ENCODE data around the gene HOXC5.

Gene HOXC5

DNA sequence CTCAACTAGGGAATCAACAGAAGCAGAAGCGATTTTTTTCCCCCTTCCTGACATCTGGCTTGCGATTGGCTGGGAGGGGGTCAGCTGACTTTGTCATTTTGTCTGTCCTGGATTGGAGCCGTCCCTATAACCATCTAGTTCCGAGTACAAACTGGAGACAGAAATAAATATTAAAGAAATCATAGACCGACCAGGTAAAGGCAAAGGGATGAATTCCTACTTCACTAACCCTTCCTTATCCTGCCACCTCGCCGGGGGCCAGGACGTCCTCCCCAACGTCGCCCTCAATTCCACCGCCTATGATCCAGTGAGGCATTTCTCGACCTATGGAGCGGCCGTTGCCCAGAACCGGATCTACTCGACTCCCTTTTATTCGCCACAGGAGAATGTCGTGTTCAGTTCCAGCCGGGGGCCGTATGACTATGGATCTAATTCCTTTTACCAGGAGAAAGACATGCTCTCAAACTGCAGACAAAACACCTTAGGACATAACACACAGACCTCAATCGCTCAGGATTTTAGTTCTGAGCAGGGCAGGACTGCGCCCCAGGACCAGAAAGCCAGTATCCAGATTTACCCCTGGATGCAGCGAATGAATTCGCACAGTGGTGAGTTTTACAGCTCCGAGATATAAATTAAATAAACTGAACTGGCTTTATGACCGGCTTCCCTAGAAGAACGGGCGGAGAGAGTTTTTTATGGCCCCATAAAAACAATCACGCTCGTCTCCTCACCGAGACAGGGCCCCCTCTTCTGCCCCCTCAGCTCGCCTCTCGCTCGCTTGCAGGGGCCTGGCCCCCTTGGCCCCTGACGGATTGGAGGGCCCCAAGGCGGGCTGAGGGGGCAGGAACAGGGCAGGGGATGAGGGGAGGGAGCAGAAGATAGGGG, 4.3 kb upstream of the HOXC5 start, which contains the start of gene HOXC6:
HOXC6 (plus strand) TSS at position 127 of the 888 bp plus-strand sequence; CDS start at position 209, 82 bp downstream.
- no peak for ATAC-seq
- H3K36me3 Mint-ChIP-seq (ENCODE audit: low read depth), result no peaks in the 10 kb centered on the region
- no peaks in the 10 kb centered on the region for H3K9me3 Mint-ChIP-seq
- peaks cover 87% of the 10 kb centered on the region for H3K27me3 Mint-ChIP-seq
- H3K27ac Mint-ChIP-seq, result no peak within 1 kb of the TSS
- no peak for DNase-seq
- peaks cover 19% of the 10 kb centered on the region for H3K4me1 Mint-ChIP-seq
- no peak within 1 kb of the TSS for H3K4me3 Mint-ChIP-seq

DNA sequence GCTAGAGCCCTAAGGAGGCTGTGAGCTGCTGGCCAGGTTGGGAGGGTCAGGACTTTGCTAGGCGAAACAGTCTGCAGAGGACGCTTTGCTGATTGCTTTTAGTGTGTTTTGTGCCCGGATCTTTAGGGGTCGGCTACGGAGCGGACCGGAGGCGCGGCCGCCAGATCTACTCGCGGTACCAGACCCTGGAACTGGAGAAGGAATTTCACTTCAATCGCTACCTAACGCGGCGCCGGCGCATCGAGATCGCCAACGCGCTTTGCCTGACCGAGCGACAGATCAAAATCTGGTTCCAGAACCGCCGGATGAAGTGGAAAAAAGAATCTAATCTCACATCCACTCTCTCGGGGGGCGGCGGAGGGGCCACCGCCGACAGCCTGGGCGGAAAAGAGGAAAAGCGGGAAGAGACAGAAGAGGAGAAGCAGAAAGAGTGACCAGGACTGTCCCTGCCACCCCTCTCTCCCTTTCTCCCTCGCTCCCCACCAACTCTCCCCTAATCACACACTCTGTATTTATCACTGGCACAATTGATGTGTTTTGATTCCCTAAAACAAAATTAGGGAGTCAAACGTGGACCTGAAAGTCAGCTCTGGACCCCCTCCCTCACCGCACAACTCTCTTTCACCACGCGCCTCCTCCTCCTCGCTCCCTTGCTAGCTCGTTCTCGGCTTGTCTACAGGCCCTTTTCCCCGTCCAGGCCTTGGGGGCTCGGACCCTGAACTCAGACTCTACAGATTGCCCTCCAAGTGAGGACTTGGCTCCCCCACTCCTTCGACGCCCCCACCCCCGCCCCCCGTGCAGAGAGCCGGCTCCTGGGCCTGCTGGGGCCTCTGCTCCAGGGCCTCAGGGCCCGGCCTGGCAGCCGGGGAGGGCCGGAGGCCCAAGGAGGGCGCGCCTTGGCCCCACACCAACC, 3.1 kb upstream of the HOXC5 start:
- no peak overlapping the region for H3K4me3 Mint-ChIP-seq
- H3K9me3 Mint-ChIP-seq, result no peaks in the 10 kb centered on the region
- no peaks in the 10 kb centered on the region for H3K36me3 Mint-ChIP-seq (ENCODE audit: low read depth)
- H3K4me1 Mint-ChIP-seq, result peaks cover 23% of the 10 kb centered on the region
- H3K27me3 Mint-ChIP-seq, result peaks cover 81% of the 10 kb centered on the region
- no peak overlapping the region for H3K27ac Mint-ChIP-seq
- ATAC-seq, result no peak
- no peak for DNase-seq

DNA sequence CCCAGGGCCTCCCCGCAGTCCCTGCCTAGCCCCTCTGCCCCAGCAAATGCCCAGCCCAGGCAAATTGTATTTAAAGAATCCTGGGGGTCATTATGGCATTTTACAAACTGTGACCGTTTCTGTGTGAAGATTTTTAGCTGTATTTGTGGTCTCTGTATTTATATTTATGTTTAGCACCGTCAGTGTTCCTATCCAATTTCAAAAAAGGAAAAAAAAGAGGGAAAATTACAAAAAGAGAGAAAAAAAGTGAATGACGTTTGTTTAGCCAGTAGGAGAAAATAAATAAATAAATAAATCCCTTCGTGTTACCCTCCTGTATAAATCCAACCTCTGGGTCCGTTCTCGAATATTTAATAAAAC, 2.4 kb upstream of the HOXC5 start:
- H3K27ac Mint-ChIP-seq, result no peak overlapping the region
- H3K4me1 Mint-ChIP-seq, result peaks cover 24% of the 10 kb centered on the region
- no peak for ATAC-seq
- DNase-seq, result no peak
- H3K36me3 Mint-ChIP-seq (ENCODE audit: low read depth), result no peaks in the 10 kb centered on the region
- H3K9me3 Mint-ChIP-seq, result no peaks in the 10 kb centered on the region
- H3K4me3 Mint-ChIP-seq, result no peak overlapping the region
- peaks cover 82% of the 10 kb centered on the region for H3K27me3 Mint-ChIP-seq

DNA sequence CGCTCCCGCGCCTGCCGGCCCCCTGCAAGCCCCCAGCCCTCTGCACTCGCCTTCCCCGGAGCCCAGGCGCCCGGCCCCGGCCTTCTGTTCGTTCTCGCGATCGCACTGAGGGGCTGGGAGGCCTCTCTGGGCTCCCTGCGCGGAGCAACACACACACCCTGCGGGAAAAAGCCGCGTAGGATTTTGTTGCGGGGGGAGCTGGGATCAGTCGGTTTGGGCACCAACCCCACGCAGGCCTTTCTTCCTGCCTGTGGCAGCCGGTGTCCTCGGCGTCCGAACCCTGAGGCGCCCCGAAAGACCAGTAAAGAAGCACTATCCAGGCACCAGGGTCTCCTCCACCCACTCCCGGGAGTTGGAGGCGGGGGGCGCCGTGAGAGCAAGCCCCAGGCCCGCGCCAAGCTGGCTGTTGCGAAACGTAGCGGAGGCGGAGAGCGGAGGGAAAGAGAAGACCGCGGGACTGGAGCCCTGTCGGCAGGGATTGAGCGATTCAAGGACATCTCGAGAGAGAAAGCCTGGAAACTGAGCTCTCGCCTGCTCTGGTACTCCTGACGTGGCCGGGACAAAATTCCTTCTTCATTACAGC, 1.9 kb upstream of the HOXC5 start:
- H3K9me3 Mint-ChIP-seq, result no peaks in the 10 kb centered on the region
- no peak for ATAC-seq
- DNase-seq, result no peak
- H3K4me1 Mint-ChIP-seq, result peaks cover 24% of the 10 kb centered on the region
- H3K36me3 Mint-ChIP-seq (ENCODE audit: low read depth), result no peaks in the 10 kb centered on the region
- no peak overlapping the region for H3K4me3 Mint-ChIP-seq
- H3K27ac Mint-ChIP-seq, result no peak overlapping the region
- peaks cover 82% of the 10 kb centered on the region for H3K27me3 Mint-ChIP-seq

DNA sequence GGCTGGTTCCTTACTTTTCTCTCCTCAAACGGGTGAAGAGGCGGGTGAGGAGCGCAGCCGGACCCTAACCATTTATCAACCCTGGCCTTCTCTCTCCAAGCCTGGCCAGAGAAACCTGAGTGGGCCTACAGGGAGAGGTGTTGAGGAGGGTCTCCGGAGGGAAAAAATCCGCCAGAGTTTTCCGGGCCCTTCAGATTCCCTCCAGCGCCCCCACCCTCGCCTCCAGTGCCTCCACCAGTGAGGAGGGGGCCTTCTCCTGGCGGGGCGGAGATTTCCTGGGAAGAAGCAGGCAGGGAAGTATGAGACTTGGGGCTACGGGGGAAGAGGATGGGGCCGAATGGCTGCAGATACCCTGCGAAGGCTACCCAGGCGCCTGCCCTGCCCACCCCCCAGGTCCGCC, 1.4 kb upstream of the HOXC5 start:
- no peaks in the 10 kb centered on the region for H3K9me3 Mint-ChIP-seq
- DNase-seq (no peak), ATAC-seq (no peak)
- no peak overlapping the region for H3K4me3 Mint-ChIP-seq
- no peak overlapping the region for H3K27ac Mint-ChIP-seq
- peaks cover 24% of the 10 kb centered on the region for H3K4me1 Mint-ChIP-seq
- H3K27me3 Mint-ChIP-seq, result peaks cover 83% of the 10 kb centered on the region
- no peaks in the 10 kb centered on the region for H3K36me3 Mint-ChIP-seq (ENCODE audit: low read depth)

DNA sequence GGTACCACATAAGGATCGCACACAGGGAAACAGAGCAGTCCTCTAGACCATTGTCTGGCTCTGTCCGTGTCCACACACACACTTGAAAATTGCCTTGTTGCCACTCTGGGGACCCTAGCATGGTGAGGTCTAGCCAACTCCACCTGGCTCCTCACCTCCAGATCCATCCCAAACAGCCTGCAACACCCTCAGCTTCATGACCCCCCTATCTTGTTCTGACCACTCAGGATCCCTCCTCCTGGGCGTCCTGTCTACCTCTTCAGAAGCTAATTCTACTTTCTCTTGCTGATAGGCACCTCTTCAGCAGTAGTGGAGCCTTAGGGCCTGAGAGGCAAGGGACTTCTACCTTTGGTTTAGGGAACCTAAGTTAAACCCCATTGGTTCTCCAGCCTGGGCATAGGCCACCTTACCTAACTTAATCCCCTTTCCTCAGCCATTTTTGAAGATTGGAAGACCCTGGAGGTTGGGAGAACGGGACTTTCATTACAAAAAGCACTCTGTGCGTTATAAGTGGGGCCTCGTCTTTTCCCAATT, 697 bp upstream of the HOXC5 start:
- H3K27ac Mint-ChIP-seq, result no peak overlapping the region
- peaks cover 81% of the 10 kb centered on the region for H3K27me3 Mint-ChIP-seq
- no peak overlapping the region for H3K4me3 Mint-ChIP-seq
- ATAC-seq (no peak), DNase-seq (no peak)
- H3K4me1 Mint-ChIP-seq, result peaks cover 22% of the 10 kb centered on the region
- H3K36me3 Mint-ChIP-seq (ENCODE audit: low read depth), result no peaks in the 10 kb centered on the region
- no peaks in the 10 kb centered on the region for H3K9me3 Mint-ChIP-seq

DNA sequence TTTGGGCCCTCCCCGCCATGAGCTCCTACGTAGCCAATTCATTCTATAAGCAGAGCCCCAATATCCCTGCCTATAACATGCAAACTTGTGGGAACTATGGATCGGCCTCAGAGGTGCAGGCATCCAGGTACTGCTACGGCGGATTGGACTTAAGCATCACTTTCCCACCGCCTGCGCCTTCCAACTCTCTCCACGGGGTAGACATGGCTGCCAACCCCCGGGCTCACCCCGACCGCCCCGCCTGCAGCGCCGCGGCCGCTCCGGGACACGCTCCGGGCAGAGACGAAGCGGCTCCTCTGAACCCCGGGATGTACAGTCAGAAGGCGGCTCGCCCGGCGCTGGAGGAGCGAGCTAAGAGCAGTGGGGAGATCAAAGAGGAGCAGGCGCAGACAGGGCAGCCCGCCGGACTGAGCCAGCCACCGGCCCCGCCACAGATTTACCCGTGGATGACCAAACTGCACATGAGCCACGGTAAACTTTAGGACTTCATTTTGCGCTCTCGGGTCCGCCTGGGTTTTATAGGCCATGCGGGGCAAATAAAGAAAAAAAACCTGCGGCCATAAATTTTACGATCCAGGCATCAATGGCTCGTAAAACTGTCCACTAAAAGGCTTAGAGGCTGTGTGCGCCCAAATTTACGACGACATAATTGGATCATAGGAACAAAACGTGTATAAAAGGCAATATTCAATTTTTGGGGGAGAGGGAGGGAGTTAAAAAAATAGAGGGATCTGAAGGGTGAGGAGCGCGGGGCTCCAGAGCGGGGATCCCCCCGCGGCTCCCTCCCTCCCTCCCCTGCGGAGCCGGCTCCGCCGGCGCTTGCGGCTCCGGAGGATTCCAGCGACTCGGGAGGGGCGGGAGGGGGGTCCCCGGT, 493 bp downstream of the HOXC5 start:
- H3K9me3 Mint-ChIP-seq, result no peaks in the 10 kb centered on the region
- H3K36me3 Mint-ChIP-seq (ENCODE audit: low read depth), result no peaks in the 10 kb centered on the region
- H3K27ac Mint-ChIP-seq, result no peak overlapping the region
- H3K4me3 Mint-ChIP-seq, result peak overlapping the region; percentile 62
- H3K27me3 Mint-ChIP-seq, result peaks cover 79% of the 10 kb centered on the region
- peaks cover 22% of the 10 kb centered on the region for H3K4me1 Mint-ChIP-seq
- DNase-seq, result no peak
- peak; percentile 30 for ATAC-seq

DNA sequence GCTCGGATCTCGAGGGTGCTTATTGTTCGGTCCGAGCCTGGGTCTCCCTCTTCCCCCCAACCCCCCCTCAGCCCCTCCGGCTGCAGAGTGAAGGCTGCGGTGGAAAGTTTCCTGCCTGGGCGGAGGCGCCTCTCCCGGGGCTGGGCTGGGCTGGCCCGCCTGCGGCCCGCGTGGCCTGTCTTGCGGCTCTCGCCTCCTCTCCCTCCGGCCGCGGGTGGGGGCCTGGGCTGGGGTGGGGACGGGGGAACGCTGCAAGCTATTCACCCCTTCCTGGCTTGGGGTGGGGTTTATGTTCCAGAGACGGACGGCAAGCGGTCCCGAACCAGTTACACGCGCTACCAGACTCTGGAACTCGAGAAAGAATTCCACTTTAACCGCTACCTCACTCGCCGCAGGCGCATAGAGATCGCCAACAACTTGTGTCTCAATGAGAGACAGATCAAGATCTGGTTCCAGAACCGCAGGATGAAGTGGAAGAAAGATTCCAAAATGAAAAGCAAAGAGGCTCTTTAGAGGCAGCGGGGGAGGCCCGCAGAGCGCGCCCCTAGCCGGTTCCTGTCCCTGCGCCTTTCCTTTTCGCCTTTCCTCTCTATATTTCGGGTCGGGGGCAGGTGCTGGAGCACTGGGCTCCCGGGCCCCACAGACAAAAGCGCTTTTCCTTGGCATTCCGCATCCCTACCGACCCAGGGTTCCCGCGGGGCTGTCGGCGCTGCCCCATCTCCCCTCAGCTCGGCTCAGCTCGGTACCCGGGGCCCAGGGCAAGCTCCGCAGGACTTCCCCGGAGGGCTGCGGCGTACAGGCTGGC, 1.3 kb downstream of the HOXC5 start:
- Mint-ChIP-seq H3K9me3 (no peaks in the 10 kb centered on the region), H3K36me3 (ENCODE audit: low read depth) (no peaks in the 10 kb centered on the region), H3K27me3 (peaks cover 82% of the 10 kb centered on the region), H3K4me3 (peak overlapping the region; percentile 39), H3K27ac (no peak overlapping the region), H3K4me1 (peaks cover 19% of the 10 kb centered on the region)
- DNase-seq, result no peak
- no peak for ATAC-seq

DNA sequence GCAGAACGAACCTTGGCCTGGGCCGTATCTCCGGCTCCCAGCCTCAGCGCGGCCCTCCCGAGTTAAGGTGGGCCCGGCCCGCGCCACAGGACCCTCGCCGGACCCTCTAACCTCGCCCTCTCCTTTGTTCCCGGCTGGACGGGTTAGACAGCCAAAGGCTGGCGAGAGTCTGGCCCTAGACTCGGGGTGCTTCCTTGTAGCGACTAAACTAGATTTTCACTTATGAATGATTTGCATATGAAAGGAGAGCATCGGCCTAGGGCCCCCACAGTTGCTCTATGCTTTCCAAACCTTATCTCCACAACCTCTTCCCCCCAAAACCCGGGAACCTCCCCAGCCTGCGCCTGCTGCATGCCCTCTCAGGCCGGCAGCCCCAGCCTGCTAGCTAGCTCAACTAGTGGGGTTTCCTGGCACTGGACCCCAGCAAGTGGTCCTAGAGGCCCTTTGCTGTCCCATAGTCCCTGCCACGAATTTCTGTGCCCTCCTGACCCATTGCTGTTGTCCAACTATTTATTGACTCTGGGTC, 2.0 kb downstream of the HOXC5 start:
- Mint-ChIP-seq H3K4me1 (peaks cover 16% of the 10 kb centered on the region), H3K27ac (no peak overlapping the region), H3K4me3 (no peak overlapping the region), H3K27me3 (peaks cover 83% of the 10 kb centered on the region), H3K9me3 (no peaks in the 10 kb centered on the region), H3K36me3 (ENCODE audit: low read depth) (no peaks in the 10 kb centered on the region)
- no peak for ATAC-seq
- no peak for DNase-seq

DNA sequence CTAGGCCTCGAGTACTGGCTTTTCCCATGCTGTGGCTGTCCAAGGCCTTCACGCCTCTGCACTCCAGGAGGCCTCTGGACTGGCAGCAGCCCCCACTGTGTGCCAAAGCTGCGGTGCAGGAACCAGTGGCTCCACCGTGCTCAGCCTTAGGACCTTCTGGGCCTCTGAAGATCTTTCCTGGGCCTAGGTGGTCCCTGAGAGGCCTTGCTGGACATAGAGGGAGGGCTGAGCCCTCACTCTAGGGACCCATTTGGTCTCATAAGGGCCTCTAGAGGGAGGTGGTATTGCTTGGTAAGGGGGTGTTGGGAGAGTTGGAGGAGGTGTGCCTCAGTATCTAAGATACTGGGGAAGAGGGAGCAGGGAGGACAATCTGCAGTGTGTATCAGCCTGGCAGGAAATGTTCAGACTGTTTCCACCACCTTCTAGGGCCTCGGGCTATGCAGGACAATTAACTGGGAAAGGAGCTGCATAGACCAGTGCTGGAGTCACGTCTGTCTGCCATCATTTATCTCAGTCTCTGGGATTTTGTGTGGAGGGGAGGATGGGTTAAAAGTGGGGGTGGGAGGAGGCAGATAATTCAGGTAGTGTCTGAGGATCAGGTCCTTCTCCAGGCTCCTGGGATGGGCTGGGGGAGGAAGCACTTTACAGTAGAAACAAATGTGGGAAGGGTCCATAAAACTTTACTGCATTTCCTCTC, 2.9 kb downstream of the HOXC5 start:
- H3K9me3 Mint-ChIP-seq, result no peaks in the 10 kb centered on the region
- peaks cover 16% of the 10 kb centered on the region for H3K4me1 Mint-ChIP-seq
- ATAC-seq (no peak), DNase-seq (no peak)
- no peak overlapping the region for H3K27ac Mint-ChIP-seq
- H3K27me3 Mint-ChIP-seq, result peaks cover 86% of the 10 kb centered on the region
- H3K36me3 Mint-ChIP-seq (ENCODE audit: low read depth), result no peaks in the 10 kb centered on the region
- no peak overlapping the region for H3K4me3 Mint-ChIP-seq

DNA sequence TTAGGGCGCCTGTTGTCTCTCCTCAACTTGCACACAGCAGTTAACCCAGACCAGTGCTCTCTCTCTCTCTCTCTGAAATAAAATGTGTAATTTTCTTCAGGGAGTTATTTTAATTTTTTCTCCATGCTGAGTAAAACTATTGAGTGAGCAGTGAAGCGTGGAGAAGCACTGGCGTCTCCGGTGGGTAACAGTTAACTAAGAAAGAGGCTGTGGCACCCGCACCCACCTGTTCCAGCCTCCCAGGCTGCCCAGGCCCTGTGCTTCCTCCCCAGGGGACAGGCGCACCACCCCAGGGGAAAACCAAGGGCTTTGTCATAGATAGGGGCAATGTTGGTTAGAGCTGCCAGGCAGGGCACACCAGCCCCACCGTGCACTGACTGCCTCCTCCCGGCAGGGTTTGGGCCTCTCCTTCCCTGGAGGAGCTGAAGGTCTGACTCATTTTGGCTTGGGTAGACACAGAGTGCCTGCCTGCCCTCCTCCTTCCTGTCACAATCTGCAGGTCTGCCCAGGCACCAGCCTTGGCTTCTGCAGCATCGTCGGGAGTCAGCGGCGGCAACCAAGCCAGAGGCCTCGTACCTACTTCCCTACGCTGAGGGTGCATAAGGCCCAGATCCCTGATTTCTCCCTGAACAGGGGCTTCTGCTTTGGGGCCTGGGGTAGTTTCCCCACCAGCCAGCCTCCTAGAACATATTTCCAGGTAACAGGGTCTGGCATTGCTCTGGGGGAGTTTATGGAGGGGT, 3.9 kb downstream of the HOXC5 start:
- Mint-ChIP-seq H3K36me3 (ENCODE audit: low read depth) (no peaks in the 10 kb centered on the region), H3K27ac (no peak overlapping the region), H3K4me1 (peaks cover 16% of the 10 kb centered on the region), H3K9me3 (no peaks in the 10 kb centered on the region), H3K4me3 (no peak overlapping the region), H3K27me3 (peaks cover 83% of the 10 kb centered on the region)
- DNase-seq (no peak), ATAC-seq (peak; percentile 52)
